K562 (cell line): ENCODE data around the gene TXNIP. TPM values are rescaled to one million over a fixed set of nuclear protein-coding genes. Genes with fewer than 3 reads are reported as not detected.

Experiments
- MEIS2 ChIP-seq: fragments of 450-650 bp; IDR thresholded peaks from 2 replicates; pipeline ENCODE4 v1.6.1; 2014; ENCODE audit warnings: mild to moderate bottlenecking; ENCODE audit not compliant: partially characterized antibody
- STAG1 ChIP-seq: sonication (generic); formaldehyde crosslinking; IDR thresholded peaks from 2 replicates; pipeline ENCODE4 v1.5.0; 2020; ENCODE audit warnings: missing genetic modification reagents, borderline replicate concordance
- ZNF780A ChIP-seq: fragments of 250-450 bp; sonication (Bioruptor Pico); IDR thresholded peaks from 2 replicates; pipeline ENCODE4 v1.5.0; 2021; ENCODE audit warnings: mild to moderate bottlenecking
- polyA plus RNA-seq, 8 experiments: library from polyadenylated mRNA; depleted of rRNA in 4 of 8; stranded (reverse) in 5 of 8; unstranded in 3 of 8; fragments of >200 nt; fragmentation: Nextera tagmentation in 2 of 8; fragmentation: Illumina TruSeq in 1 of 8; extraction: Ambion mirVana in 2 of 8; extraction: Trizol in 1 of 8; gene quantifications; 2 replicates each; pipeline versions ENCODE4 v1.2.1 to v1.2.3, GENCODE V29; 2011 to 2014; ENCODE audit warnings: inconsistent platforms in 1 of 8, missing spikeins in 1 of 8
- total RNA-seq, 7 experiments: library from RNA; depleted of rRNA in 6 of 7; stranded (reverse); fragments of >200 nt in 6 of 7; fragmentation: Illumina TruSeq in 2 of 7; extraction: Trizol in 2 of 7; gene quantifications; 2 replicates each; pipeline versions ENCODE4 v1.2.1 to v1.2.3, GENCODE V29; 2011 to 2021; ENCODE audit warnings: low replicate concordance in 1 of 7
- TF ChIP-seq, protein P1 (sequence below), 2 experiments: fragments of 450-650 bp in 1 of 2; sonication (generic) in 1 of 2; formaldehyde crosslinking in 1 of 2; IDR thresholded peaks; 2 replicates each; pipeline versions ENCODE4 v1.7.1 to v1.9.0; 2016 to 2022; ENCODE audit warnings: inconsistent platforms in 1 of 2, mild to moderate bottlenecking in 1 of 2, missing genetic modification reagents in 1 of 2
- TF ChIP-seq, protein P2 (sequence below): IDR thresholded peaks from 3 replicates; pipeline ENCODE4 v1.6.1; 2011; ENCODE audit warnings: borderline replicate concordance, mild to moderate bottlenecking, moderate library complexity; ENCODE audit not compliant: insufficient read length; ENCODE audit errors: extremely low read depth

TXNIP gene
- total and polyA plus RNA-seq, 9 of the 15 experiments (the other 6 are each of a cell fraction or from before 2014, with no cell fraction given), result 120 to 499 (median 257) TPM

DNA sequence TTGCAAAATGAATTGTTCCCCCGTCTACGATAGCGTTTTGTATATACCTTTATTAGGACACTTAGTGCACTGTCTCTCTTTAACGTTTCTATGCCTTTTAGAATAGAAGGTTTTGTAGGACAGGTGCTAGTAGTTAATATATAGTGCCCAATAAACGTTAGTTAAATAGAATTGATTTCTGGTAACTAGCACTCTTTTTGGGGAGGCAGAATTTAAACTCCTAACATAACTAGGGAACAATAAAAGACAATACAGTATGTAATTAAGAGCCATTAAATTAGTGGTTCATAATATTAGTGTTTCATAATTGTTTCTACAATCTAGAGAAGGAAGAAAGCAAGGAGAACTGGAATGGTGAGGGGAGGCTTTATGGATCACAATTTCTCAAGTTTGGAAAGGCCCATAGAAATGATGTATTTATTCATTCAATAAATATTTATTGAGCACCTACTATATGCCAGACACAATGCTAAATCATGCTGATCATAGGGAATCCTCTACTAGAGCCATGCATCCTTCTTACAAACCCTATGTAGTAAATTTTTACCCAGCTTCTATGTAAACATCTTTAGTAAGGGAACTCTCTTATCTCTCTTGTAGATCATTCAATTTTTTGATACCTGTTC is 31.1 kb downstream of the TXNIP start (continued):
- TF ChIP-seq STAG1 (no peak), MEIS2 (no peak), ZNF780A (CRISPR knock-in tag) (no peak)
- TF ChIP-seq, protein P1, sequence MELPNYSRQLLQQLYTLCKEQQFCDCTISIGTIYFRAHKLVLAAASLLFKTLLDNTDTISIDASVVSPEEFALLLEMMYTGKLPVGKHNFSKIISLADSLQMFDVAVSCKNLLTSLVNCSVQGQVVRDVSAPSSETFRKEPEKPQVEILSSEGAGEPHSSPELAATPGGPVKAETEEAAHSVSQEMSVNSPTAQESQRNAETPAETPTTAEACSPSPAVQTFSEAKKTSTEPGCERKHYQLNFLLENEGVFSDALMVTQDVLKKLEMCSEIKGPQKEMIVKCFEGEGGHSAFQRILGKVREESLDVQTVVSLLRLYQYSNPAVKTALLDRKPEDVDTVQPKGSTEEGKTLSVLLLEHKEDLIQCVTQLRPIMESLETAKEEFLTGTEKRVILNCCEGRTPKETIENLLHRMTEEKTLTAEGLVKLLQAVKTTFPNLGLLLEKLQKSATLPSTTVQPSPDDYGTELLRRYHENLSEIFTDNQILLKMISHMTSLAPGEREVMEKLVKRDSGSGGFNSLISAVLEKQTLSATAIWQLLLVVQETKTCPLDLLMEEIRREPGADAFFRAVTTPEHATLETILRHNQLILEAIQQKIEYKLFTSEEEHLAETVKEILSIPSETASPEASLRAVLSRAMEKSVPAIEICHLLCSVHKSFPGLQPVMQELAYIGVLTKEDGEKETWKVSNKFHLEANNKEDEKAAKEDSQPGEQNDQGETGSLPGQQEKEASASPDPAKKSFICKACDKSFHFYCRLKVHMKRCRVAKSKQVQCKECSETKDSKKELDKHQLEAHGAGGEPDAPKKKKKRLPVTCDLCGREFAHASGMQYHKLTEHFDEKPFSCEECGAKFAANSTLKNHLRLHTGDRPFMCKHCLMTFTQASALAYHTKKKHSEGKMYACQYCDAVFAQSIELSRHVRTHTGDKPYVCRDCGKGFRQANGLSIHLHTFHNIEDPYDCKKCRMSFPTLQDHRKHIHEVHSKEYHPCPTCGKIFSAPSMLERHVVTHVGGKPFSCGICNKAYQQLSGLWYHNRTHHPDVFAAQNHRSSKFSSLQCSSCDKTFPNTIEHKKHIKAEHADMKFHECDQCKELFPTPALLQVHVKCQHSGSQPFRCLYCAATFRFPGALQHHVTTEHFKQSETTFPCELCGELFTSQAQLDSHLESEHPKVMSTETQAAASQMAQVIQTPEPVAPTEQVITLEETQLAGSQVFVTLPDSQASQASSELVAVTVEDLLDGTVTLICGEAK (IDR thresholded peaks at IDR 0.05), result peak; percentile 78
- TF ChIP-seq, protein P1 (CRISPR knock-in tag; IDR thresholded peaks at IDR 0.05), result no peak
- TF ChIP-seq, protein P2, sequence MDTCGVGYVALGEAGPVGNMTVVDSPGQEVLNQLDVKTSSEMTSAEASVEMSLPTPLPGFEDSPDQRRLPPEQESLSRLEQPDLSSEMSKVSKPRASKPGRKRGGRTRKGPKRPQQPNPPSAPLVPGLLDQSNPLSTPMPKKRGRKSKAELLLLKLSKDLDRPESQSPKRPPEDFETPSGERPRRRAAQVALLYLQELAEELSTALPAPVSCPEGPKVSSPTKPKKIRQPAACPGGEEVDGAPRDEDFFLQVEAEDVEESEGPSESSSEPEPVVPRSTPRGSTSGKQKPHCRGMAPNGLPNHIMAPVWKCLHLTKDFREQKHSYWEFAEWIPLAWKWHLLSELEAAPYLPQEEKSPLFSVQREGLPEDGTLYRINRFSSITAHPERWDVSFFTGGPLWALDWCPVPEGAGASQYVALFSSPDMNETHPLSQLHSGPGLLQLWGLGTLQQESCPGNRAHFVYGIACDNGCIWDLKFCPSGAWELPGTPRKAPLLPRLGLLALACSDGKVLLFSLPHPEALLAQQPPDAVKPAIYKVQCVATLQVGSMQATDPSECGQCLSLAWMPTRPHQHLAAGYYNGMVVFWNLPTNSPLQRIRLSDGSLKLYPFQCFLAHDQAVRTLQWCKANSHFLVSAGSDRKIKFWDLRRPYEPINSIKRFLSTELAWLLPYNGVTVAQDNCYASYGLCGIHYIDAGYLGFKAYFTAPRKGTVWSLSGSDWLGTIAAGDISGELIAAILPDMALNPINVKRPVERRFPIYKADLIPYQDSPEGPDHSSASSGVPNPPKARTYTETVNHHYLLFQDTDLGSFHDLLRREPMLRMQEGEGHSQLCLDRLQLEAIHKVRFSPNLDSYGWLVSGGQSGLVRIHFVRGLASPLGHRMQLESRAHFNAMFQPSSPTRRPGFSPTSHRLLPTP, result no peak
